ENCODE measurements around the gene PROM1. TPM values are rescaled to one million over a fixed set of nuclear protein-coding genes. Genes with fewer than 3 reads are reported as not detected.

PROM1 gene
- total and polyA plus RNA-seq, 9 donors: 0.10 to 3.3 (median 0.81) TPM

- no peaks in the 10 kb centered on the region for H3K27me3 ChIP-seq
- intact Hi-C loops (cut with DNase I): no loop called here
- no peaks in the 10 kb centered on the region for H3K4me1 ChIP-seq (ENCODE audit: insufficient read depth)
- H3K4me3 ChIP-seq: no peak overlapping the region
- TF ChIP-seq EP300 (IDR thresholded peaks at IDR 0.05) (no peak), POLR2A (IDR thresholded peaks at IDR 0.05) (no peak), CTCF (IDR thresholded peaks at IDR 0.05) (no peak)
- no peaks in the 10 kb centered on the region for H3K9me3 ChIP-seq
- H3K36me3 ChIP-seq: no peaks in the 10 kb centered on the region
- 82 to 85% (median 84%) methylated on average over 4 of the region's 4 CpGs for WGBS, 3 donors
- no peak overlapping the region for H3K27ac ChIP-seq
- no peak for DNase-seq
Measured at GRCh38 chr4:16037901-16038300, 45.9 kb downstream of the PROM1 start.

- no peak for DNase-seq
- TF ChIP-seq POLR2A (IDR thresholded peaks at IDR 0.05) (no peak), EP300 (IDR thresholded peaks at IDR 0.05) (no peak), CTCF (IDR thresholded peaks at IDR 0.05) (no peak)
- H3K9me3 ChIP-seq: no peaks in the 10 kb centered on the region
- intact Hi-C loops (cut with DNase I): no loop called here
- 92 to 95% (median 92%) methylated on average over 6 of the region's 6 CpGs for WGBS, 3 donors
- H3K27me3 ChIP-seq: no peaks in the 10 kb centered on the region
- no peak overlapping the region for H3K27ac ChIP-seq
- H3K36me3 ChIP-seq: no peaks in the 10 kb centered on the region
- no peaks in the 10 kb centered on the region for H3K4me1 ChIP-seq (ENCODE audit: insufficient read depth)
- no peak overlapping the region for H3K4me3 ChIP-seq
Measured at GRCh38 chr4:16035843-16036242, 48.0 kb downstream of the PROM1 start.

- TF ChIP-seq POLR2A (IDR thresholded peaks at IDR 0.05): no peak
- TF ChIP-seq CTCF (IDR thresholded peaks at IDR 0.05): no peak
- no peak for TF ChIP-seq EP300 (IDR thresholded peaks at IDR 0.05)
- Histone ChIP-seq H3K4me3 (no peak overlapping the region), H3K27ac (no peak overlapping the region), H3K27me3 (no peaks in the 10 kb centered on the region), H3K36me3 (no peaks in the 10 kb centered on the region), H3K4me1 (ENCODE audit: insufficient read depth) (no peaks in the 10 kb centered on the region), H3K9me3 (no peaks in the 10 kb centered on the region)
- DNase-seq: no peak
- WGBS, 3 donors: 50 to 57% (median 53%) methylated on average over 10 of the region's 10 CpGs
- intact Hi-C loops (cut with DNase I): no loop called here
Measured at GRCh38 chr4:16034010-16034748, 49.6 kb downstream of the PROM1 start.

- Histone ChIP-seq H3K36me3 (no peaks in the 10 kb centered on the region), H3K9me3 (no peaks in the 10 kb centered on the region), H3K27me3 (no peaks in the 10 kb centered on the region), H3K4me3 (no peak overlapping the region), H3K4me1 (ENCODE audit: insufficient read depth) (no peaks in the 10 kb centered on the region), H3K27ac (no peak overlapping the region)
- WGBS, 3 donors: 79 to 83% (median 83%) methylated on average over 7 of the region's 7 CpGs
- intact Hi-C loops (cut with DNase I): no loop called here
- DNase-seq: no peak
- TF ChIP-seq POLR2A (IDR thresholded peaks at IDR 0.05) (no peak), EP300 (IDR thresholded peaks at IDR 0.05) (no peak), CTCF (IDR thresholded peaks at IDR 0.05) (no peak)
Measured at GRCh38 chr4:16032396-16032770, 51.4 kb downstream of the PROM1 start.
